ENCODE results near the gene ARV1. TPM values are rescaled to one million over a fixed set of nuclear protein-coding genes. Genes with fewer than 3 reads are reported as not detected.

The ARV1 gene
- polyA plus RNA-seq, 1 experiment: 14.1 TPM

DNA sequence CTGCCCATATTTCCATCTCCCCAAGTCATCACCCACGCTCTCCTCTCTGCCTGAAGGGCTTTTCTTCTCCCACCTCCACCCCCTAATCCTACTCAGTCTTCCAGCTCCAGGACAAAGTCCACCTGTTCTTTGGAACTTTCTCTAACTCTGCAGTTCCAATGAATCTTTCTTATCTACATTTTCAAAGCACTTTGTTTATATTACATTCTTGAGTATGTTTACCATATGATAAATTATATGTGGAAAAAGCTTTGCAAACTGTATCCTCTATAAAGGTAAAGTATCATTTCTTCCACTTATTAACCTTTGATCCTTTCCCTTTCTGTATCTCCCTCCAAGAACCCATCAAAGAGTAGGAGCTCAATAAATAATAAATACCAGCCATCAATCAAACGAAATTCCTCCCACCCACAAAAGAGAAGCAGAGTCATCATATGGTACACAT is 39.9 kb upstream of the ARV1 start:
- Histone ChIP-seq H3K27me3 (ENCODE audit: control insufficient read depth, insufficient read depth, low read length) (no peaks in the 10 kb centered on the region), H3K36me3 (ENCODE audit: control insufficient read depth, insufficient read depth, low read length) (no peaks in the 10 kb centered on the region), H3K4me3 (ENCODE audit: low read depth, low read length) (no peak overlapping the region)
- DNase-seq (ENCODE audit: low read depth): no peak
- ChIA-PET POLR2A (no interaction called here), CTCF (interaction anchor here (1.3 to 1.6 kb wide), 2 partner anchors 34 to 271 kb away, joined by 3 to 5 read pairs; no protein-coding TSS in a partner anchor)
- TF ChIP-seq, protein P1, sequence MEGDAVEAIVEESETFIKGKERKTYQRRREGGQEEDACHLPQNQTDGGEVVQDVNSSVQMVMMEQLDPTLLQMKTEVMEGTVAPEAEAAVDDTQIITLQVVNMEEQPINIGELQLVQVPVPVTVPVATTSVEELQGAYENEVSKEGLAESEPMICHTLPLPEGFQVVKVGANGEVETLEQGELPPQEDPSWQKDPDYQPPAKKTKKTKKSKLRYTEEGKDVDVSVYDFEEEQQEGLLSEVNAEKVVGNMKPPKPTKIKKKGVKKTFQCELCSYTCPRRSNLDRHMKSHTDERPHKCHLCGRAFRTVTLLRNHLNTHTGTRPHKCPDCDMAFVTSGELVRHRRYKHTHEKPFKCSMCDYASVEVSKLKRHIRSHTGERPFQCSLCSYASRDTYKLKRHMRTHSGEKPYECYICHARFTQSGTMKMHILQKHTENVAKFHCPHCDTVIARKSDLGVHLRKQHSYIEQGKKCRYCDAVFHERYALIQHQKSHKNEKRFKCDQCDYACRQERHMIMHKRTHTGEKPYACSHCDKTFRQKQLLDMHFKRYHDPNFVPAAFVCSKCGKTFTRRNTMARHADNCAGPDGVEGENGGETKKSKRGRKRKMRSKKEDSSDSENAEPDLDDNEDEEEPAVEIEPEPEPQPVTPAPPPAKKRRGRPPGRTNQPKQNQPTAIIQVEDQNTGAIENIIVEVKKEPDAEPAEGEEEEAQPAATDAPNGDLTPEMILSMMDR (IDR thresholded peaks at IDR 0.05; ENCODE audit: insufficient read depth, low read depth, low read length): no peak

DNA sequence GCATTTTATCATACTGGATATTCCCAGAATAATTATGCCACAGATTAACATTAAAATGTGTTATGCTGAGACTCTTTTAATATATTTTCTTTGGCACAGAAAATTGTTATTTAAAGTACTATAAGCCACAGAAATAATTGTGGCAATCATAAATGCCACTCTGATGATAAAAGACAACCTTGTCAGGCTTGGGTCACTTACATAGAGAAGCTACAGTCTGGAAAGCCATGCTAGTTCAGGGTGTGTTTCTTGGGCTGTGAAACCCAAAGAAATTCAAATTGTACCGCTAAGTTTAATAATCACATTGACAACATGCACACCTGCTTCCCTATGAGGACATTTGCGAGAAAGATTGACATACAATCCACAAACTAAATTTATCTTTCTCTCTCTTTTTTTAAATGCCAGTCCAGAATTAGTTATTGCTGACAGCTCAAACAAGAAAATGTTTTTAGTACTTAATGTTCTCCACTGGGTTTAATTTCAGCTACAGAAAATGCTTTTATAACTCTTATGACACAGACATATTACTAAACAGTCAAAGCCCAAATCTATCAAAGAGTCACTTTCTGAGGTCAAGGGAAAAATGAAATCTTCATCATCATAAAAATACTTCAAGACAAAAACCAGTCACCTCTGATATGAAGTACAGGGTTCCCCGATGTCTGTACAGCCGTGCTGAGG is 38.9 kb upstream of the ARV1 start:
- Histone ChIP-seq H3K27me3 (ENCODE audit: control insufficient read depth, insufficient read depth, low read length) (no peaks in the 10 kb centered on the region), H3K36me3 (ENCODE audit: control insufficient read depth, insufficient read depth, low read length) (no peaks in the 10 kb centered on the region), H3K4me3 (ENCODE audit: low read depth, low read length) (no peak overlapping the region)
- TF ChIP-seq, protein P1 (IDR thresholded peaks at IDR 0.05; ENCODE audit: insufficient read depth, low read depth, low read length): no peak
- ChIA-PET CTCF (interaction anchor here (1.3 to 1.6 kb wide), 3 partner anchors 14 to 270 kb away, joined by 3 to 5 read pairs (median 3); no protein-coding TSS in a partner anchor), POLR2A (no interaction called here)
- no peak for DNase-seq (ENCODE audit: low read depth)

DNA sequence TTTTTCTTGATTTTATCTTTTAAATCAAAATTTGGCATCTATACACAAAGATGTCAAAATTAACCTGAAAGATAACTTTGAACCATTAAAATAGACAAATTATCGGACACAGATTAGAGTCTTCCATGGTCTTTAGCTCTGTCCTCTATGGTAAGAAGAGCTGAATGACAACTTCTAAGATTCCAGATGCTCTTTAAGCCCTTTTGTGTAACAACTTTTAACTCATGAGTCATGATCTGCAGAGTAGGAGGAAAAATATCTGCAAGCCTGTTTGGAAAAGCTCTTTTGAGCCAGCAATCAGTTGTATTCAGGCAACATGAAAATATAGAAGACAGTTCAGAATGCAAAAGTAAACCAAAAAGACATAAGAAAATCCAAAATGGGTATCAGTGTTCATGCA is 38.0 kb upstream of the ARV1 start:
- ChIA-PET POLR2A (interaction anchor here (0.6 kb wide), 1 partner anchor 29 kb away, joined by 3 read pairs; no protein-coding TSS in a partner anchor), CTCF (interaction anchor here (0.9 to 1.5 kb wide), 2 partner anchors 13 to 22 kb away, joined by 3 read pairs; no protein-coding TSS in a partner anchor)
- Histone ChIP-seq H3K27me3 (ENCODE audit: control insufficient read depth, insufficient read depth, low read length) (no peaks in the 10 kb centered on the region), H3K36me3 (ENCODE audit: control insufficient read depth, insufficient read depth, low read length) (no peaks in the 10 kb centered on the region), H3K4me3 (ENCODE audit: low read depth, low read length) (no peak overlapping the region)
- no peak for DNase-seq (ENCODE audit: low read depth)
- TF ChIP-seq, protein P1 (IDR thresholded peaks at IDR 0.05; ENCODE audit: insufficient read depth, low read depth, low read length): no peak

GRCh38 chr1:230943048-230943593 is 35.8 kb upstream of the ARV1 start:
- Histone ChIP-seq H3K27me3 (ENCODE audit: control insufficient read depth, insufficient read depth, low read length) (no peaks in the 10 kb centered on the region), H3K4me3 (ENCODE audit: low read depth, low read length) (no peak overlapping the region), H3K36me3 (ENCODE audit: control insufficient read depth, insufficient read depth, low read length) (no peaks in the 10 kb centered on the region)
- ChIA-PET CTCF (interaction anchor here (1.0 kb wide), 1 partner anchor 8 kb away, joined by 4 read pairs; no protein-coding TSS in a partner anchor), POLR2A (no interaction called here)
- no peak for DNase-seq (ENCODE audit: low read depth)
- TF ChIP-seq, protein P1 (IDR thresholded peaks at IDR 0.05; ENCODE audit: insufficient read depth, low read depth, low read length): no peak

DNA sequence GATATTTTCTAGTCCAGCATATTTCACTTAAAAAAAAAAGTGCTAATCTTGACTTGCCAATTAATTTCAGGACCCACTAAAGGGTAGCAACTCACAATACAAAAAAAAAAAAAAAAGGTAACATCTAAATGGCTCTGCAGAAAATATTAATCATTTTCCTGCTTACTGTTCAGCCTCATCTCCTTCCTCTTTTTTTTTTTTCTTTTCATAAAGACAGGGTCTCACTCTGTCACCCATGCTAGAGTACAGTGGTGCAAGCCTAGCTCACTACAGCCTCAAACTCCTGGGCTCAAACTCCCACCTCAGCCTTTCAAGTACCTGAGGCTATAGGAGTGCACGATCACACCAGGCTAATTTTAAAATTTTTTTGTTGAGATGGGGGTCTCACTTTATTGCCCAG is 30.6 kb upstream of the ARV1 start:
- TF ChIP-seq, protein P1 (IDR thresholded peaks at IDR 0.05; ENCODE audit: insufficient read depth, low read depth, low read length): no peak
- ChIA-PET POLR2A (no interaction called here), CTCF (no interaction called here)
- no peak overlapping the region for H3K4me3 ChIP-seq (ENCODE audit: low read depth, low read length)
- no peaks in the 10 kb centered on the region for H3K36me3 ChIP-seq (ENCODE audit: control insufficient read depth, insufficient read depth, low read length)
- no peak for DNase-seq (ENCODE audit: low read depth)
- no peaks in the 10 kb centered on the region for H3K27me3 ChIP-seq (ENCODE audit: control insufficient read depth, insufficient read depth, low read length)

Measured in BJ (cell line).